Suppressor macrophage (primary cell): ENCODE data around the gene MFSD6L.

ENCODE experiments used
- DNase-seq, 4 experiments: peaks; one replicate each; pipeline ENCODE4 v3.0.0-alpha.2; 2020 to 2022

The MFSD6L gene

GRCh38 chr17:8791910-8792270 is 7.3 kb downstream of the MFSD6L start:
- DNase-seq: peak; percentile 13 to 71 (median 38)

GRCh38 chr17:8791248-8791909 is 7.8 kb downstream of the MFSD6L start:
- DNase-seq: no peak

DNA sequence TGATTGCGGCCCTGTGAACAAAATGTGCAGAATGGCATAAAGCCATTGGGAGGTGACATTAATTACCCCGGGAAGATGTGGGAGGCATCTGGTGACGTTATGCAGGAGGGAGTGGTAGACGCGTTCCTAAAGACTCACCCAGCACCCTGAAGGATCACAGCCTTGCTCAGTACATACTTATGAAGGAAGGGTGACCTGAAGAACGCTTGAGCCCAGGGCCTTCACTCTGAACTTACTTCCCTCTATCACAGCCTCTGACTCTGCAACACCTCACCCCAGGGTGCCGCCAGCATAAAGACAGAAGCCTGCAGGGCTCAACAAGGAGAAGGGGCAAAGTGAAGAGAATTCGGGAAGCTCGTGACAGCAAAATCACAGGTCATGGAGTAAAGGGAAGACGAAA is 9.4 kb downstream of the MFSD6L start:
- peak in 2 of 4 experiments; percentile 27 to 32 for DNase-seq

- no peak for DNase-seq
Observed at GRCh38 chr17:8788998-8789397, 10.2 kb downstream of the MFSD6L start.

- peak; percentile 72 to 88 (median 85) for DNase-seq
Observed at GRCh38 chr17:8785547-8786413, 13.4 kb downstream of the MFSD6L start.

DNA sequence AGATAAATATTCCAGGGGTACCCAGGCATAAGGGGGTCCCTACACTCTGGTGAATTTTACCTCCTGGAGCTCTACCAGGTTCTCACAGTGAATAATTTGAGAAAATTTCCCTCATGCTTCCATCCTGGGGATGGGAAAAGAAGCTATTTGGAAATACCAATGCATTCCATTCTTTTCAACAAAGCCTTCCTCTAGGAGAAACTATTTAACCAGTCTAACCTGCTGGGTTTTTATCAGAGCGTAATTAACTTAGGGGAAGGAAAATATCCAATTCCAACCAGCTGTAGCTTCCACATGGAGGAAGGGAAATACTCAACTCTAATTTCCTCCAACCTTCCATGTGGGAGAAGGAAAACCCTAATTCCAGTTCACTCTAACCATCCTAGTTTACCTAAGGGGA is 17.0 kb downstream of the MFSD6L start:
- no peak for DNase-seq

GRCh38 chr17:8781776-8782175 is 17.4 kb downstream of the MFSD6L start:
- DNase-seq: peak in 2 of 4 experiments; percentile 41 to 53

GRCh38 chr17:8776881-8777280 is 22.3 kb downstream of the MFSD6L start:
- peak in 2 of 4 experiments; percentile 49 to 63 for DNase-seq

DNA sequence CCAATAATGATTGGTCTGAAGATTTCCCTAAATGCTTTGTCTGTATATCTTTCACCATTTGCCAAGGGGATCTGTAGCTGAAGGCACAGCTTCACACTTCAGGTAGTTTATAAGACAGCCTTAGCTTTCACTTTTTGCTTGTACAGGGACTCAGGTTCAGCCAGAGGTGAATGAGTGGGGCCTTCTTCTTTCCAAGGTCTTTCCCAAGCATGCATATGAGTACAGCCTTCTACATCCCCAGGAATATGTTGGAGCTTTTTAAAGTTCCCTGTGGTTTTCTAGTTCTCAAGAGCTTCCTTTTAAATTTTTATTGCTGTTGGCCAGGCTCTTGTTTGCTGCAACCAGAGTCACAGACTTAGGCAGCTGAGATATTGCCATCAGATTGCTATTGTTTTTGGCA is 22.9 kb downstream of the MFSD6L start:
- no peak for DNase-seq

GRCh38 chr17:8766731-8767130 is 32.4 kb downstream of the MFSD6L start:
- peak in 2 of 4 experiments; percentile 10 to 13 for DNase-seq

DNA sequence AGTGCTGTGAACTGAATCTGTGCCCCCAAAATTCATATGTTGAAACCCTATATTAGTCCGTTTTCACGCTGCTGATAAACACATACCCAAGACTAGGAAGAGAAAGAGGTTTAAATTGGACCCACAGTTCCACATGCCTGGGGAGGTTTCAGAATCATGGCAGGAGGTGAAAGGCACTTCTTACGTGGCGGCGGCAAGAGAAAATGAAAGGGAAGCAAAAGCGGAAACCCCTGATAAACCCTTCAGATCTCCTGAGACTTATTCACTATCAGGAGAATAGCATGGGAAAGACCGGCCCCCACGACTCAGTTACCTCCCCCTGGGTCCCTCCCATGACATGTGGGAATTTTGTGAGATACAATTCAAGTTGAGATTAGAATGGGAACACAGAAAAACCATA is 37.2 kb downstream of the MFSD6L start:
- no peak for DNase-seq

GRCh38 chr17:8758137-8758596 is 41.0 kb downstream of the MFSD6L start, which contains the start of gene SPDYE4:
Gene SPDYE4 (minus strand): TSS chr17:8758546. CDS start chr17:8758382, 164 bp downstream.
- DNase-seq: no peak

DNA sequence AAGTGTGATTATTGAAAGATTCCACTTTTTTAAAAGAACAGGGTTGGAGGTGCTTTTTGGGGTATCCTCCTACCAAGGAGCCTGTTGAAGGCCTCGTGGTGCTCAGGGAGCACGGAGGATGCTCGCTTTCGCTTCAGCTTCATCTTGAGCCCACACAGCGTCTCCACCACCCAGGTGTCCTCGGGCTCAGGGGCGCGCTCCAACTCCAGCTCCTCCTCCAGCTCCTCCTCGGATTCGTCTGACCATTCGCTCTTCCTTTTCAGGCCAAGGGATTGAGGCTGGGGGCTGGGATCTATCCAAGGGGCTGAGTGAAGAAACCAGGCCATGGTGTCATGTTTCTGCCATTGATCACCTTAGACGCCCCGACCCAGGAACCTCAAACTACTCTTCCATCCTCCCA is 42.0 kb downstream of the MFSD6L start:
- no peak for DNase-seq

DNA sequence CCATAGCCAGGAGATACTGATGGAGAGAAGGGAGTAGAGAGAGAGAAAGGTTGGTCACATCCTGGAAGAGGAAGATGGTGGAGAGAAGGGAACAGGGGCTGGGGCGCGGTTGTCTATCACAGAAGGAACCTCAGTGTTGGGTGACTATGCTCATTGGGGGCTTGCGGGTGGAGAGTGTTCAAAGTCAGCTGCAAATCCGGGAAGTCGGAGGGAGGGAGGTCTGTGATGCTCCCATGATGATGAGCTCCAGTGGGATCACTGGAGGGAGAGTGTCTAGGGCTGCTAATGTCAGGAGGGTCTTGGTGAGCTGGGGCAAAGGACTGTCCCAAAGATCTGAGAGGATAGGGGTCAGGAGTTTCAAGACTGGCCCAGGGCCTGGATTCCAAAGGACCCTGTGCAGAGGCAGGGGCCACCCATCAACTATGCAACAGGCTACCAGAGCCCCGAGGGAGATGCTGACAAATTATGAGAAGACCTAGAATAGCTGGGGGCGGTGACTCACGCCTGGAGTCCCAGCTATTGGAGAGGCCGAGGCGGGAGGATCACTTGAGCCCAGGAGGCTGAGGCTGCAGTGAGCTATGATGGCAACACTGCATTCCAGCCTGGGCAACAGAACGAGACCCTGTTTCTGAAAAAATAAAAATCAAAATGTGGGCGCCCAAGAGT is 43.4 kb downstream of the MFSD6L start:
- DNase-seq: no peak

GRCh38 chr17:8754890-8755289 is 44.3 kb downstream of the MFSD6L start:
- DNase-seq: no peak

DNA sequence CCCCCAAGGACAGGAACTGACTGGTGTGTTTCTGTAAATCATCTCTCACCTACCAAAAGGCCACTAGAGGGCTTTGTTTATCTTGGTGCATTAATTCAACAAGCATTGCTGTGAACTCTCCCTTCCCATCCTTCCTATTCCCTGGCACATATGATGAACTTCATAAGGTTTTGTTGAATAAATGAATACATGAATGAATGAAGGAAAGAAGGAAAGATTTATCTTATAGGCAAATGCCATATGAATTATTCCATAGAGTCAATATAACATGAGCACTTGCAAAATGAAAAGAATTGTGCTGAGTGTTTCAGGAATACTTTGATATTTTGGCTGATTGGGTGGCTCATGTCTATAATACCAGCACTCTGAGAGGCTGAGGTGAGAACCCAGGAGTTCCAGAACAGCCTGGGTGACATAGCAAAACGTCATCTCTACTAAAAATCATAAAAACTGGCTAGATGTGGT is 45.2 kb downstream of the MFSD6L start:
- peak; percentile 24 to 65 (median 42) for DNase-seq

DNA sequence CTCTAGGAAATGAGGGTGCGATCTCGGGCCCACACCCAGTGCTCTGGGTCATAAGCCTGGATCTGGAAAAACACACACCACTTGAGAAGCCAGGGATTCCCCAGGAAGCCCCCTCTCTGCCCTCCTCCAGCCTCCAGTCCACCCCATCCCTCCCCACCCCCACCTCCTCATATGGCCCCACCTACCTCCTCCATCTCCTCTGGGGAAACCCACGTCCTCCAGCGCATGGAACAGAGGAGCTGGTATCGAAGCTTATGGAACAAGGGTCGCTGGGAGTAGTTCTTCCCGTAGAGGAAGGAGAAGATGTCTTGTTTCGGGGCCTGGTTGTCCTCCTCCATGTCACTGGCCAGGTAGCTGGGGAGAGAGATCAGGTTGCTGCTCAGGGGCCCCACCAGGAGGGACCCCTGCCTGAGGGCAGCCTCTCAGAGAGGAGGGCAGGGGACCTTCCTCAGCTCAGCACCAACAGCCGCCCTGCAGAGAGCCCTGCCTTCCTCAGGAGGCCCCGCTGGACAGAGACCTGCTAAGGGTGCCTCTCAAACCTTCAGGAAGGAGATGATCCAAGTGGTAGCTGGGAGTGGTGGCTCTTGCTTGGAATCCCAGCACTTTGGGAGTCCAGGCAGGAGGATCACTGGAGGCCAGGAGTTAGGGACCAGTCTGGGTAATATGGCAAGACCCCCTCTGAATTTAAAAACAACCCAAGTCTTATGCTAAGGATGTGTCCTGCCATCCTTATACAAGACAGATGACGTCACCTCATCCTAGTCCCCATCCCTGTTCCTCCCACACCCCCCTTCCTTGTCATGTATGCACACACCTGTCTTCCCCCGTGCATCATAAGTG is 45.8 kb downstream of the MFSD6L start:
- DNase-seq: no peak

- no peak for DNase-seq
Observed at GRCh38 chr17:8749616-8750015, 49.5 kb downstream of the MFSD6L start.

- DNase-seq: no peak
Observed at GRCh38 chr17:8747742-8748141, 51.4 kb downstream of the MFSD6L start.
